ENCODE data around the gene BRINP2.

The BRINP2 gene

DNA sequence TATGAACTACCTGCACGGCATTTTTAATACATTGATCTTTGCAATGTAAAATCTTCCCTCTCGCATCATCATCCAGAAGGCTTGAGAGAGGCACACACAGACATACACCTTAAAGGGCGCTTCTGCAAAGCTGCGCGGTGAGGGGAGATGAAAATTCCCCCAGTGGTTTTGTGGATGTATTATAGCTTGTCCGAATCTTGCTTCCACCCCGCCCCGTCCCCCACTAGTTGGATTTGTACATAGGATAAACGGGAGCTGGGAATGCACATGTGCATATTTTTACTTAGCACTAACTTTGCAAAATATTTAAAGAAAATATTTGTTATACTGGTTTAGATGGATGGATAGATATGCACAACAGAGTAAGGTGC, 5.7 kb upstream of the BRINP2 start:
- DNase-seq (ENCODE audit: low read depth), result no peak

DNA sequence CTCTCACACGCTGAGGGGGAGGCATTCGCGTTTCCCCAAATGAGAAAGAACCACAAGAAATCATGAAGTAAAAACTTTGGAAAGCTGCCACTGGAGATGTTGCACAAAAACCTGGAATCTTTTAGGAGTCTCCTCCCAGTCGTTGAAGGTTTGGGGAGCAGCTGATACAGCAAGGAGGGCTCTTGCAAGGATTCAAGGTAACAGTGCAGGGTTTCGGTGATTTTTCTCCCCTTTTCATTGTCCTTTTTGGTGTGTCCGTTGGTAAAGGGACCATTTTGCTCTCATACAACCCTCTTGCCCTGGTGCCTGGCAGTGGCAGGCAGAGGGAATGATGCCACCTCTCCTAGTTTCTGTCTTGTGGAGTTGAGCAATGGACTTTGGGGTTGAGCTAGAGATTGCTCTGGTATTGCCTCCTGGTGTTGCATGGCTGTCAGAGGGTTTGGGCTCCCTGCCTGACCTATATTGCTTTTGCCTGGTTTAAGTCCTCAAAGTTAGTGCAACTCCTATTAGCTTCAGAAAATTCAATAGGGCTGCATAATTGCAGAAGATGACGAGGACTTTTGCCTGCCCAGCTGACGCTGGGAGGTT, 872 bp downstream of the BRINP2 start:
- no peak for DNase-seq (ENCODE audit: low read depth)

DNA sequence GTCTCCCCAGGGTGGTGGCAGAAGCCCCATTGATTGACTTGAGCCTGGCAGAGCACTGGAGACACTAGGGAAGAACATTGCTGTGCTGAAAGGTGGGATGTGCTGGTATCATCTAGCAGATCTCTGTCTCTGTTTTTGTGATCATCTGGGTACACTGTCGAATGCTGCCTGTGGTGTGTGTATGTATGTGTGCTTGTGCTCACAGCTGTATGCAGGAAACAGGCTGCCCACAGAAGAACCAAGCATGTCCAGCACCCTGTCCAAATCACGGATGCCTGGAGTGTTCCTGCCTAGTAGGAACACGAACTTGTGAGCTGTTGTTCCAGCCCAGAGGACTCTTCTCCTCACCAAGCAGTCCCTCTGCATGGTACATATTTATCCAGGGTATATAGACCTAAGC, 1.5 kb downstream of the BRINP2 start:
- no peak for DNase-seq (ENCODE audit: low read depth)

DNA sequence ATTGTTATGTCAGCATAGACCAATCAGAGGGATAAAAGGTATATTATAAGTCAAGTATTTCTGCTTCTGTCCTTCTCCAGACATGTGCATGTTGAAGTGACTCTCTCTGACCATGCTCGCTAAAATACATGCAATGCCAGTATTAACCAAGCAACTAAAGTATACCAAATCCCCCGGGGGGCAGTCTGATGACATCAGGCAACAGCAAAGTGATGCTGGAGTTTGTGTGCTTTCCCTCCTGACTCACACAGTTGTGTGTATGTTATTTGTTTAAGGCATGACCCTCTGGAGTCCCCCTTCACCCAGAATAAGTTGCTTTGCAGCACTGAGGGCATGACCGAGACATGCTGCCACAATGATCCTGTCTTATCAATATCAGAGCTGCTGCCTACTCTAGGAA, 2.1 kb downstream of the BRINP2 start:
- no peak for DNase-seq (ENCODE audit: low read depth)

DNA sequence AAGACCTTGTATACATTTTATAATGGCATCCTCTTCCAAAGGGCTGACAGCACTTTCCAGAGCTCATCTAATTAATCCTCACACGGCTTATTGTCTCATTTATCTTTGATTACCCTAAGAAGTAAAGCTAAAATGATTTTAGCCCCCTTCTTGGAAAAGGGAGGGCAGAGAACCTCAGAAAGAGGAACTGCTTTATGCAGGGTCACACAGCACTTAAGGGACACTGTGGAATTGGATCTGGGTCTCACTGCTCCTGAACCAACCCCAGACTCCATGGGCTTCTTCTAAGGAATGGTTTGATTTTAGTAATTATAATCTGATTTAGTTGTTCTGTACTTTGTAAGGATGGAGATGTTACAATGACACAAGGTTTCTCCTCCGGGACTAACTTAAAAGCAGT, 3.2 kb downstream of the BRINP2 start:
- DNase-seq (ENCODE audit: low read depth), result no peak

DNA sequence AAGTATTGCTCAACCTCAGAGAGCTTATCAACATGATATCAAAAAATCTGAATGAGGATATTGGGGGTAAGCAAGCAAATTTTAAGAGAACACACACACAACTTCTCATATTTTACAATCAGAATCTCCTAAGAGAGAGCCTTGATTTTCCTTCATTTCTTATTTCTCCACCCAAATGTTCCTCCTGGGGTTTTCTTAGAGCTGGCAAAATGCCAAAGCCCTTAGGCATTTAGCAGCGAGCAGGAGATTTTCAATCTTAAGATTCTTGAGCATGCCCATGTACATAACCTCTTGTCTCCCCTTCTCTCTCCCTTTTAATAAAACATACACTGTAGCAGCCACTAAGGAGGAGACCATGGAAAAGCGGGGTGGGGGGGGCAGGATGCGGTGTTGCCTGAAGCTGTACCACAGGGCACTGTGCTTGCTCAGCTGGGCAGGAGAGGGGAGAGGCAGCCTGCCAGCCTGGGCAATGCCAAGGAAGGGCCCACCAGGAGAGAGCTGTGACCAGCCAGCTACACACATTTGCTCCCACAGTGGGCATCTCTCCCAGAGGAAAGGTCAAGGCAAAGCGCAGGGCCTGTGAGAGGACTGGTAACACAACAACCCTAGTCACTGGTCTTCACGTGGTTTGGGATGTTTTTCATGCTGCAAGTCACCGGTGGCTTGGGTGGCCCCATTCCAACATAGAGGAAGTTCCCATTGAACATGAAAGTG, 4.3 kb downstream of the BRINP2 start:
- no peak for DNase-seq (ENCODE audit: low read depth)

DNA sequence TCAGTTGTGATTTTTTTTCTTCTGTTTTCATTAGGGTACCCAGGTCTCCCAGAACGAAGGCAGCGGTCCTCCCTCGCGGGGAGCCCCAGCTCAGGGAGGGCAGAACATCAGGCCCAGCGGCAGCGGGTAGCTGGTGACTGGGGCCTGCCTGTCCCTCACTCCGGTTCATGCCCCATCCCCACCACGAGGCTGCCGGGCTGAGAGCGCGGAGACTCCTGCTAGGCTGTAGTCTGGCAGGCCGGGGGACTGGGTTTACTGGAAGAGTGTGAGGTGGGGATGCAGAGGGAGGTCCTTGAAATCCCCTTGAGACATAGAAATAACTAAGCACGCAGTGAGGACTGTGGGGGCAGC, 10.5 kb downstream of the BRINP2 start:
- DNase-seq (ENCODE audit: low read depth), result no peak

DNA sequence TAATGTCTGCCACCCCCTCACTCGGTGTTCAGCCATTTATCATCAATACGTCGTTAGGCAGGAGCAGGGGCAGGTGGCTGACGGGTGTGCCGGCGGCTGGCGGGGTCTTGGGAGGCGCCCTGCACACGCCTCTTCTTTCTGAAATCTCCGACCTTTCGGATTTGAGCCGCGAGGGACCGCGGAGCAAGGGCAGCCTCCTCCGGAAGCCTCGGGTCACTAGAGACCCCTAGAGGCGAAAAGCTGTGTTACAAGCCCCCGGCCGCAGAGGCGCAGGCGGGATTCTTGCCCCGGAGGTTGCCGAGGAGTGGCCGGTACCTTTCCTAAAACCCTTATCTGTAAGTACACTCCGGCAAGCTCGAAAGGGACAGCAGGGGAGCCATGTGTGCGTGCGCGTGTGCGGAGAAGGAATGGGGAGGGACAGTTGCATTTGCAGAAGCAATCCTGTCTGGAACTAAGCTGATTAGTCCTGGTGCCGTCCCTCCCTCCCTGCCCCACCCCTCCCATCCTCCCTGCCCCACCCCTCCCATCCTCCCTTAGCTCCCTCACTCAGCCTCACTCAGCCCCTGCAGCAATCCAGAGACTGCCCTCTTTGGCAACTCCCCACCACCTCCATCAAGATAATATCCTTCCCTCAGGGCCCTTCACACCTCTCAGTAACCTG, 11.0 kb downstream of the BRINP2 start:
- DNase-seq (ENCODE audit: low read depth), result no peak

DNA sequence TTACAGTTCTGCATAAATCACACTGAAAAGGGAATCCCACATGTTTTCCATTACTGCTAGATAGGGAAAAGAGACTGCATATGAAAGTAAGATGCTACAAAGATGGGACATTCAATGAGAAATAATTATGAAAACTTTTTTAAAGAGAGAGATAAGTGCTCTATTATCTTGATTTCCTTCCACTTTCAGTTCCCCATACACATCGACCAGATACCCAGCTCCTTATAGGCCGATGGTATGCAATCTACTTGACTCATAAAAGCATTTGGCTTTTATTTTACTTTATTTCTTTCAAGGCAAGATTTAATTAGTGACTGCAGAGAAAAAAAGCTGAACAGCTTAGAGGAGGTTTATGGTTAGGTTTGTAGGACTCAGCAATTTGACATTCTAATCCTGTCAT, 13.1 kb downstream of the BRINP2 start:
- DNase-seq (ENCODE audit: low read depth), result no peak

DNA sequence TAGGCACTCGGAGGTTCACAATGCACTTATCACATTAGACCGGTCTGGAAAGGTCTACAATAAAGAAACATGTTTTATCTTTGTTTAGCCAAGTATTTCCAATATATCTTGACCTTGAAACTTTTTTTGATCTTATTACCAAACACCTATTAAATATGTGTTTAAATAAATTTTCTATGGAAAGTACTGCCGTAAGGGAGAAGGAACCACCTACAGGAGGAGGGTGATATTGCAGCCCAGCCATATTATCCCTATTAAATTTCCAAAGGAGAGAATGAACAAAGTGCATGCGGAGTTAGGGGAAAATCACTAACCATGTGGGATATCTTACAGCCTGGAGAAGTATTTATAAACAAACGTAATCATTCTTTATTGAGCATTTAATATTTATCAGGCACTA, 14.5 kb downstream of the BRINP2 start:
- DNase-seq (ENCODE audit: low read depth), result no peak

DNA sequence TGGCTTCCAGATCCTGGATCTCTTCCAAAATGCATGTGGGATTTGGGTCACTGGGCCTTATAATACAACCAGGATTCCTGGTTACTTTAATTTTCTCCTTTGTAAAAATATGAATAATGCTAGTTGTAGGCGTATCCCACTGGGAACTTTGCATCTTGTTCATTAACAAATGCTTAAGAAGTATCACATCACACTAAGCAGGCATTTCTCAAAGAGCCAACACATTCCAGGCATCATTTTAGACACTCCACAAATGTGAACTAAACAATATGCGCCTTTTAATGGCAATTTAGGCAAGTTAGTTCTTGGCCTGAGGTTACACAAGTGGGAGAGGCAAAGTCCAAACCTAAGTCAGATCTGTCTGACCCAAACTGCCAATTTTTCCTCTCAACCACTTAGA, 15.9 kb downstream of the BRINP2 start:
- DNase-seq (ENCODE audit: low read depth), result no peak

DNA sequence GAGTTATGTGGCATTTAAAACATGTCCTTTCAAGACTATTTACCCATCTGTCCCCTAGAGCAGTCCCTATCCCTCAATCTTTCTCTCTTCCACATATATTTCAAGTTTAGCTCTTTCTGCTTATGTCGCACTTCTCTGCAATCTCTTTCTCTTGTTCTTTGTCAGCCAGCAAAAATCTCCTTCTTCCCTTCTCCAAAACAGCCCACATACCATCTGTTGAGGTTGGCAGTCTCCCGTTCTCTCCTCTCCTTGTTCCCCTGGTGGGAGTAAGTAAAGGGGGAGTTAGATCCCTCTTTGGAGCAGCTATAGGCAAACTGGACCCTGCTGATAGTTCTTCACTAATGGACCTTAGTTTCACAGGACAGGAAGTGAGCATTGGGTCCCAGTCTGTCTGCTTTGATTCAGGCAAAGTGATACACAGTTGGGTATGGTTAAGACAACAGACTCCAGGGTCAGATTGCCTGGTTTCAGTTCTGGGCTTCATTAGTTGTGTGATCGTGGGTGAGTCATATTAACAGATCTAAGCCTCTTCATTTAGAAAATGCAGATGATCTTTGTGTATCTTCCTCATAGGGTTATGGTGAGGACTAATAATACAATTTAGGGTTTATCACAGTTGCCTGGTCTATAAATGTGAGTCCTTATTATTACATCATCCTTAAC, 19.7 kb downstream of the BRINP2 start:
- DNase-seq (ENCODE audit: low read depth), result no peak

DNA sequence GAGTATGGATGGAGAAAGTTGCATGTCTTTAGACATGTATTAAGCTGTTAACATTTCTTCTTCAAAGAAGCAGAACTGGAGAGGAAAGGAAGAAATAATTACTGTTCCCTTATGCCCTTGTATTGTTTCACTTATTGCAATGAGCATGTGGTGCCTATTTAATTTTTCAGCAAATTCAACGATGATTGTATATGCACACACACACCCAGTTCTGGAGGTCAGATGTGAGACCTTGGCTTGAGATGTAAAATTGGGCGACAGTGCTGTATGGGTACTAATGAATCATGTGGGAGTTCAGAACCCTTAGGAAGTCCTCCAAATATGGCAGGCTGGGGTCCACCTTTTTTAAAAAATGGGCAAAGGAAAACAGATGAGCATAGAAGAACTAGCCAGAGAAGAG, 27.5 kb downstream of the BRINP2 start:
- DNase-seq (ENCODE audit: low read depth), result no peak

DNA sequence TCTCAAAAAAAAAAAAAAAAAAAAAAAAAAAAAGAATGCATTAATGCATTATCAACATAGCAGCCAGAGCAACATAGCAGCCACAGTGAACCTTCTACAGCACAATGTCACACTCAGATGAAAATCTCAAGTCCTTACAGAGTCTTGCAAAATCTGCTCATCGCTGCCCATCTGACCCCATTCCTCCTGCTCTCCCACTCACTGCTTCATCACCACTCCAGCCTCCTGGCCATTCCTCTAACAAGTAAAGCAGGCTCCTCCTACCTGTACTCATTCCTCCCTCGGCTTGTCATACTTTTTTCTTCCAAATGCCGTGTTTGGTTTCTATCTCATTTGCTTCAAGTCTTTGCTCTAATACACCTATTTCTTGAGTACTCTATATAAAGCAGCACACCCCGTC, 29.5 kb downstream of the BRINP2 start:
- no peak for DNase-seq (ENCODE audit: low read depth)

DNA sequence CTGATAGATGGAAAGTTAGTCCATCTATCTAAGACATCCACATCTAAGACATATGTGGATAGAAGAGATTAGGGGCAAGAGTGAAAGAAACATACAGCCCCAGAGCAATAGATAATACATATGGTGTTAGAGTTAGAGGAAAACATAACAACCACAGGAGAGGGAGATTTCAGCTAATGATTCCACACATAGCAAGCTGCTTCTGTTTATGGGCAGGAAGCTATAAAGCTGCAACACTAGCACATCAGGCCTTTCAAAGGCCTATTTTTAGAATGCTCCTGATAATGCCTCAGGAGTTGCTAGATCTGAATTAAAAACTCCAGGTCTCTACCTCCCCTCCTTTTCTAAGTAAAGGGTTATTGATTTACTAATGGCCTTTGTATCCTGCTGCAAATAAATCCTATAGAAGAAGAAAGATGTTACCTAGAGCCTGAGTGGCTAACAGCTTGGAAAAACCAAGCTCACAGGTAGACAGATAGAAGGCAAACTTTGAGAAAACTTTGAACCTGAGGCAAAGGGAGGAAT, 36.1 kb downstream of the BRINP2 start:
- DNase-seq (ENCODE audit: low read depth), result no peak

DNA sequence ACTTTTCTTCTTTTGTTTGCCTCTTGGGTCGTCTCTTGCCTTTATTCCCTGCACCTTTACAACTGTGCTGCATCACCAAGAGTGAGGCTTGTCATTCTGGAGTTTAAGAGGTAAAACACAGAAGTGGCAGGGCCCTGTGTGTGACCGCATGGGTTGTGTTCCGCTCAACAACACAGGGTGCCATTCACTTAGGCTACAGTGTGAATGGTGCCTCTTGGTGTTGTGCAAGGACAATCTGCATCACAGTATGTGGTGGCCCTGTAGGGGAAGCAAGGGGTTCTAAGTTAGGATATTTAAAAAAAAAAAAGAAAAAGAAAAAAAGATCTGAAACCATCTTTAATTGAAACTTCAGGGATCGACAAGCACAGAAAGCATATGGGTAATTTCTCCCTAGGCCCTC, 38.2 kb downstream of the BRINP2 start:
- no peak for DNase-seq (ENCODE audit: low read depth)

DNA sequence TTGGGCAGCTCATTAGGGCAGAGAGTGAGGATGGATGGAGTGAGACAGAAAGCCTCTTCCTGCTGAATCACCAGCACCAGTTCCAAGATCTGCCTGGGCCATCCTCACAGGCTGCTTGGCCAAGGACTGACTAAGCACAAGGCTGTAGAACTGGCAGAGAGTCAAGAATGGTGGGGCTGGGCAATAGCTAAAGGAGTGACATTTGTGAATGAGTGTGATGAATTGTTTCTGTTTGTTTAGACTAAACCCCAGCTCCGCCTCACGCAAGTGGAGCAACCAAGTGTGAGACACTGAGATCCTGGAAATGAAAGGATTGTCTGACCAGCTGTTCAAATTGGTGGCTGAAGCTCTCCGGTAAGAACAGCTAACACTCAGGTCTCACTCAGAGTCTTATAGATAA, 38.6 kb downstream of the BRINP2 start:
- DNase-seq (ENCODE audit: low read depth), result no peak

DNA sequence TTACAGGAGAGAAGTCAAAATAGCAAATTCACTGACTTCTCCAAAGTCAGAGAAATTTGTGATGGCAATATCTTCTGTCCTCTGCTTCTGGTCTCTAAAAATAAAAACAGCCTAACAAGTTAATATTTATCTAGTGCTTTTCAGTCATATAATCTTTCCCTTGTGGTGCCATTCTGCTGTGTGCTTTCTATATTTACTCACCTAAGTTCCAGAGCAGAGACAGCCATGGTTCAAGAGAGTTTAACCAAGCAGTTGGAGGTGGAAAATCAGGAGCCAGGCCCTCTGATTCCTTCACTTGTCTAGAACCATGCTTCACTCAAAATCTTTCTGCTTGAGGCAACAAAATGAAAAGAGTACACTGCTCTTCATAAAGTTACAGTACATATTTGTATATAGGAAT, 39.3 kb downstream of the BRINP2 start:
- DNase-seq (ENCODE audit: low read depth), result no peak

DNA sequence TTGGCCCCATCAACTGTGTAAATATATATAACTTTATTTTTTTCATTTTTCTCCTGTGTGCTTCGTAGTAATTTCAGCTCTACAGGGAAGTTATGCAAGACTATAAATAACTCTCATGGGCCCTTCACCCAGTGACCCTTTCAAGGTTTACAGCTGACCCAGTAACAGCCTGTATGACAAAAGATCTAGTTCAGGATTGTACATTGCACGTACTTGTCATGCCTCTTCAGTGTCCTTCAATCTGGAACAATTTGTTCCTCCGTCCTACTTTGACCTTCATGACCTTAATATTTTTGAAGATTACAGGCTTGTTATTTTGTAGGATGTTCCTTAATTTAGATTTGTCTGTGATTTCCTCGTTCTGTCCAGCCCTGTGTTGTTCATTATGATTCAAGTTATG, 40.5 kb downstream of the BRINP2 start:
- no peak for DNase-seq (ENCODE audit: low read depth)

DNA sequence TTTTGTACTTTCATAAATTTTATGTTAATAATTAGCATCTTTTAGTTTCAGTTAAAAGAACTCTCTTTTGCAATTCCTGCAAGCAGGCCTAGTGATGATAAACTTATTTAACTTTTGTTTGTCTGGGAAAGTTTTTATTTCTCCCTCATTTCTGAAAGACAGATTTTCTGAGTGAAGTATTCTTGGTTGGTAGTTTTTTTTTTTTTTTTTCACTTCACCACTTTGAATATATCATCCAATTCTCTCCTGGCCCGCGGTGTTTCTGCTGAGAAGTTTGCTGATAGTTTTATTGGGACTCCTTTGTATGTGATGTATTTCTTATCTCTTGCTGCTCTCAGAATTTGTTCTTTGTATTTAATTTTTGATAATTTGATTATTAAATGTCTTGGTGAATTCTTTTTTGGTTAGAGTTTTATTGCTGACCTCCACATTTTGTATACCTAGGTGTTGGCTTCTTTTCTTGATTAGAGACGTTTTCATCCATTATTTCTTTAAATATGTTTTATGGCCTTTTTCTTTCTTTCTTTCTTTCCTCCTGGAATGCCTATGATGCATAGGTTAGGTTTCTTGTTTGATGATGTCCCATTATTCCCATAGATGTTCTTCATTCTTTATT, 45.9 kb downstream of the BRINP2 start:
- no peak for DNase-seq (ENCODE audit: low read depth)

DNA sequence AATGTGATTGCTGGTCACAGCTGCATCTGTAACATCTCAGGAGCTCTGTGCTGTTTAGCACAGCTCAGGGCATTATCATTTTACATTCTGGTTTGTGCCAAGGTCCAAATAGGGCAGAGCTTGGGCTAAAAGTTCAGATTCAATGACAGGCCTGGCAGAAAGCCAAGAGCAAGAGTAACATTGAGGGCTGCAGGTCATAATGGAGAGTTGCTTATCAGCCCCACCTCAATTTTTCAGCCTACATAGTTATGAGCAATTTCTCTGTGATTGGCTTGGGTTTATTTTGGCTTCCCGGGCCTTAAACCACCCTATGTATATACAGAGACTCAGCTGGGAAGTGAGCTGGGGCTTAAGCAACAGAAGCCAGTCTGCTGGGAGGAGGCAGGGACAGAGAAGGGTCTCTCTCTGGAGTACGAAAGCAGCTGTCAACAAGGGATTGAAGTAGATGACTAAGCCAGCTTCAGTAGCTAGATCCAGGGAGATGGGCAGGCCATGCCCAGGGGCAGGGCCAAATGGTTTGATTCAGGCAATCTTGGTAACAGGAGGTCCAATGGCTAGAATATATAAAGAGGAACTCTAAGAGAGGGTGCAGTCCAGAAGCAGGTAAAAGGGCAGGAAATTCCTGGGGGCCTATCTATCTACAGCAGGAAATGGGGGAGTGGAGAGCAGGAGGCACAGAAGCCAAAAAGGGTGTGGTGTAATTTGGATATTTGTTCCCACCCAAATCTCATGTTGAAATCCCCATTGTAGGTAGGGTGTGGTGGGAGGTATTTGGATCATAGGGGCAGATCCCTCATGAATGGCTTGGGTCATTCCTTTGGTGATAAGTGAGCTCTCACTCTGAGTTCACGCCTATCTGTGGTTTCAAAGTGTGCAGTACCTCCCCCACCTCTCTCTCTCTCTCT, 49.0 kb downstream of the BRINP2 start:
- no peak for DNase-seq (ENCODE audit: low read depth)

DNA sequence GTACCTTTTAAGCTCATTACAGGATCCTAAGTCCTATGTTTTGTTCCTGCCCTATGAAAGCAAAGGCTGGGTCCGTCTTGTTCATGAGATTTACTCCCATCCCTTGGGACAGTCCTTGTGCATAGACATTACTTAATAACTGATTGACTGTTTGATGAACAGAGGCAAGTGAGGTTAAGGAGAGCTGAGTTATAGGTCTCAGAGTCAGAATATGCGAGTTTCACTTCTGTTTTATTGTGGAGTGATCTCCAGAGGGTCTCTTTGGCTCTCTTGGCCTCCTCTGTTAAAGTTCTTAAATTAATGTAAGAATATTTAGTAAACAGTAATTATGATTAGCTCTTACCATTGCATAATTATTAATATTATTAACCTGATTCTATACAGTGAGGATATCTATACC, 52.6 kb downstream of the BRINP2 start:
- no peak for DNase-seq (ENCODE audit: low read depth)
